ENCODE measurements around the gene YIF1B. TPM values are rescaled to one million over a fixed set of nuclear protein-coding genes. Genes with fewer than 3 reads are reported as not detected.

Gene YIF1B
- polyA plus RNA-seq, 1 donor (not counting 4 experiments of a cell fraction or from before 2014, with no cell fraction given), result 38.1 TPM

DNA sequence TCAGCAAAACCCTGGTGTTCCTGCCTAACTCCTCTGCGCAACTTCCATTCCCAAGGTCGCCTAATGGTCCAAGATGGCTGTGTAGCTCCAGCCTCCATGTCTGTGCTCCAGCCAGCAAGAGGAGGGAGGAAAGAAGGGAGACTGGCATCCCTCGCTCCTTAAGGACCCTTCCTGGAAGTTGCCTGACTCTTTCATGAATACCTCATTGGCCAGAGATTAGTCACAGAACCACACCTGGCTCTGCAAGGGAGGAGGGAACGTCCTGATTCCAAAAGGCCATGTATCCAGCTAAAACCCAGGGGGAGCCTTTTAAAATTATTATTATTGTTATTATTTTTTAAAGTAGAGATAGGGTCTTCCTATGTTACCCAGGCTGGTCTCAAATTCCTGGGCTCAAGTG lies 8.7 kb upstream of the YIF1B start:
- no peak for DNase-seq (ENCODE audit: low read depth, low spot score)
- peak; percentile 90 for FAIRE-seq
- TF ChIP-seq, protein P1, sequence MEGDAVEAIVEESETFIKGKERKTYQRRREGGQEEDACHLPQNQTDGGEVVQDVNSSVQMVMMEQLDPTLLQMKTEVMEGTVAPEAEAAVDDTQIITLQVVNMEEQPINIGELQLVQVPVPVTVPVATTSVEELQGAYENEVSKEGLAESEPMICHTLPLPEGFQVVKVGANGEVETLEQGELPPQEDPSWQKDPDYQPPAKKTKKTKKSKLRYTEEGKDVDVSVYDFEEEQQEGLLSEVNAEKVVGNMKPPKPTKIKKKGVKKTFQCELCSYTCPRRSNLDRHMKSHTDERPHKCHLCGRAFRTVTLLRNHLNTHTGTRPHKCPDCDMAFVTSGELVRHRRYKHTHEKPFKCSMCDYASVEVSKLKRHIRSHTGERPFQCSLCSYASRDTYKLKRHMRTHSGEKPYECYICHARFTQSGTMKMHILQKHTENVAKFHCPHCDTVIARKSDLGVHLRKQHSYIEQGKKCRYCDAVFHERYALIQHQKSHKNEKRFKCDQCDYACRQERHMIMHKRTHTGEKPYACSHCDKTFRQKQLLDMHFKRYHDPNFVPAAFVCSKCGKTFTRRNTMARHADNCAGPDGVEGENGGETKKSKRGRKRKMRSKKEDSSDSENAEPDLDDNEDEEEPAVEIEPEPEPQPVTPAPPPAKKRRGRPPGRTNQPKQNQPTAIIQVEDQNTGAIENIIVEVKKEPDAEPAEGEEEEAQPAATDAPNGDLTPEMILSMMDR (optimal IDR thresholded peaks at IDR 0.05 in 1 of 3, IDR thresholded peaks at IDR 0.05 in 1 of 3, conservative IDR thresholded peaks at IDR 0.05 in 1 of 3; ENCODE audit: extremely low read depth in 1 of 3, insufficient read depth in 2 of 3, low read length in 3 of 3), result no peak
- no peak for TF ChIP-seq EZH2 (IDR thresholded peaks at IDR 0.05; ENCODE audit: low read length)

DNA sequence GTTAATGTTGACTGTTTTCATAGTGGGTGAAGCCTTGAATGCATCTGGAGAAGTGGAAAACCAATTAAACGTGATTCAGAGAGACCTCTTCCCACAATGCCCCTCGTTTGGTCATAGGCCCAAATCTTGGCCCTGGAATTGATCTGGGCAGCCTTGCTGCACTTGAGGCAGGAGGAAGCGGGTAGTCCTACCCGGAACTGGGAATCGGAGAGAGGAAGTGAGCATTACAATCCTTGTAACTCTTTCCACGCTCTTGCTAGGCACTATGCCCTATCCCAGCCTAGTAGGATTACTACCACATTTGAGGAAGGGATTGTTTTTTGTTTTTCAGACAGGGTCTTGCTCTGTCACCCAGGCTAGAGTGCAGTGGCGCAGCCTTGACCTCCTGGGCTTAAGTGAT lies 7.5 kb upstream of the YIF1B start:
- TF ChIP-seq EZH2 (IDR thresholded peaks at IDR 0.05; ENCODE audit: low read length), result no peak
- TF ChIP-seq, protein P1 (optimal IDR thresholded peaks at IDR 0.05 in 1 of 3, IDR thresholded peaks at IDR 0.05 in 1 of 3, conservative IDR thresholded peaks at IDR 0.05 in 1 of 3; ENCODE audit: extremely low read depth in 1 of 3, insufficient read depth in 2 of 3, low read length in 3 of 3), result no peak
- H3K27ac ChIP-seq (ENCODE audit: control insufficient read depth, insufficient read depth, low read length), result no peak overlapping the region
- H3K27me3 ChIP-seq (ENCODE audit: control insufficient read depth, extremely low read depth, insufficient read depth, low read length), result no peaks in the 10 kb centered on the region
- H3K4me2 ChIP-seq (ENCODE audit: control insufficient read depth, extremely low read depth, insufficient read depth, low read depth, low read length), result no peak overlapping the region
- no peaks in the 10 kb centered on the region for H3K9me1 ChIP-seq (ENCODE audit: control insufficient read depth, extremely low read depth, insufficient read depth, low read length)
- no peak overlapping the region for H3K9ac ChIP-seq (ENCODE audit: control insufficient read depth, extremely low read depth, insufficient read depth, low read length)
- DNase-seq (ENCODE audit: low read depth, low spot score), result no peak
- no peak for FAIRE-seq
- H3K9me3 ChIP-seq (ENCODE audit: control insufficient read depth, low read depth, low read length), result no peaks in the 10 kb centered on the region
- H3K4me1 ChIP-seq (ENCODE audit: control insufficient read depth, extremely low read depth, insufficient read depth, low read length), result peaks cover 40% of the 10 kb centered on the region
- H4K20me1 ChIP-seq (ENCODE audit: control insufficient read depth, extremely low read depth, insufficient read depth, low read length), result peaks cover 5% of the 10 kb centered on the region
- H3K36me3 ChIP-seq (ENCODE audit: control insufficient read depth in 2 of 2, extremely low read depth in 1 of 2, insufficient read depth in 2 of 2, low read length in 2 of 2), result peaks cover 28 to 32% of the 10 kb centered on the region in 2 experiments
- peaks cover 56% of the 10 kb centered on the region for H3K79me2 ChIP-seq (ENCODE audit: control insufficient read depth, insufficient read depth, low read length)
- H2AFZ ChIP-seq (ENCODE audit: control insufficient read depth, low read length), result no peak overlapping the region
- dilution Hi-C loops (cut with MboI; ENCODE audit: extremely low pct_ligation_motif_present, low sequenced_read_pairs), result no loop called here
- no peak overlapping the region for H3K4me3 ChIP-seq (ENCODE audit: control insufficient read depth in 2 of 3, extremely low read depth in 1 of 3, insufficient read depth in 2 of 3, low read depth in 1 of 3, low read length in 3 of 3)

More for the DNA sequence above, 8.7 kb upstream of the YIF1B start:
- peak overlapping the region; percentile 24 for H3K4me2 ChIP-seq (ENCODE audit: control insufficient read depth, extremely low read depth, insufficient read depth, low read depth, low read length)
- dilution Hi-C loops (cut with MboI; ENCODE audit: extremely low pct_ligation_motif_present, low sequenced_read_pairs), result no loop called here
- H2AFZ ChIP-seq (ENCODE audit: control insufficient read depth, low read length), result no peak overlapping the region
- peaks cover 5% of the 10 kb centered on the region for H4K20me1 ChIP-seq (ENCODE audit: control insufficient read depth, extremely low read depth, insufficient read depth, low read length)
- H3K27me3 ChIP-seq (ENCODE audit: control insufficient read depth, extremely low read depth, insufficient read depth, low read length), result no peaks in the 10 kb centered on the region
- H3K79me2 ChIP-seq (ENCODE audit: control insufficient read depth, insufficient read depth, low read length), result peaks cover 52% of the 10 kb centered on the region
- no peak overlapping the region for H3K9ac ChIP-seq (ENCODE audit: control insufficient read depth, extremely low read depth, insufficient read depth, low read length)
- no peaks in the 10 kb centered on the region for H3K9me1 ChIP-seq (ENCODE audit: control insufficient read depth, extremely low read depth, insufficient read depth, low read length)
- peaks cover 35 to 36% of the 10 kb centered on the region in 2 experiments for H3K36me3 ChIP-seq (ENCODE audit: control insufficient read depth in 2 of 2, extremely low read depth in 1 of 2, insufficient read depth in 2 of 2, low read length in 2 of 2)
- no peak overlapping the region for H3K4me3 ChIP-seq (ENCODE audit: control insufficient read depth in 2 of 3, extremely low read depth in 1 of 3, insufficient read depth in 2 of 3, low read depth in 1 of 3, low read length in 3 of 3)
- H3K4me1 ChIP-seq (ENCODE audit: control insufficient read depth, extremely low read depth, insufficient read depth, low read length), result peaks cover 29% of the 10 kb centered on the region
- H3K9me3 ChIP-seq (ENCODE audit: control insufficient read depth, low read depth, low read length), result no peaks in the 10 kb centered on the region
- H3K27ac ChIP-seq (ENCODE audit: control insufficient read depth, insufficient read depth, low read length), result peak overlapping the region; percentile 55
